GM18502 (cell line): ENCODE measurements around the gene SRP68.

Experiments used
- ATAC-seq: cut with Tn5 transposase; IDR thresholded peaks from one replicate; pipeline ENCODE4 v1.9.1; 2021; ENCODE audit warnings: mild to moderate bottlenecking; ENCODE audit not compliant: unreplicated experiment, poor library complexity

Gene SRP68

DNA sequence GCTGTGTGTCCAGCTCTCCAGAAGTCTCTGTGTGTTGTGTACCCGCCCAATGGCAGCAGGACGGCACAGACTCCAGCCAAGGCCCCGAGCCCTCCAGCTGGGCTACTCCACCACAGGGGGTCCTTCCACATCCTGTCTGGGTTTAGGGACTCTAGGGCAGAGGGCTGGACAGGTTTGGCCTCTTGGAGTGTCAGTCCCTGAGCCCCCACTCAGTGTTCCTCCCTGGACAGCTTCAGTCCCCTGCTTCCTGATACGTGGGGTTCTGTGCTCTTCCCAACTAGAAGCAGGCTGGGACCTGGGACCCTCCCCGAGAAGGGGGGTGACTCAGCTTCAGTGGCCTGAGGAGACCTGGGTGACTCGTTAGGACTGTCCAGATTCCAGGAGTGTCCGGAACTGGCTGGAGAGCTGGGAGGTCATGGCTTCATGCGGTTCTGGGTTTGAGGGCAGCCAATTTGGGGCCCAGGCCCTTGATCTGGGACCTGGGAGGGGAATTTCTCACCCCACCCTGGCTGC lies 67.5 kb downstream of the SRP68 start:
- no peak for ATAC-seq

DNA sequence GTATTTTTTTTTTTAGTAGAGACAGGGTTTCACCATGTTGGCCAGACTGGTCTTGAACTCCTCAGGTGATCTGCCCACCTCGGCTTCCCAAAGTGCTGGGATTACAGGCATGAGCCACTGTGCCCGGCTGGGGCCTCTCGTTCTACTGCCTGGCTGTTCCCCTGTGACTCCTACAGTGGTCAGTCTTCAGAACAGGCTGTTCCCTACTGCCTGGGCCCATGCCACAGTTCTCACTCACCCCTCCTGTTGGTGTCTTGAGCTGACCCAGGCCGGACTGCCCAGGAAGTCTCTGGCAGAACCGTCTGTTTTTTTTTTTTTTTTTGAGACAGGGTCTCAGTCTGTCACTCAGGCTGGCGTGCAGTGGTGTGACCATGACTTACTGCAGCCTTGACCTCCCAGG lies 68.4 kb downstream of the SRP68 start:
- ATAC-seq: no peak

DNA sequence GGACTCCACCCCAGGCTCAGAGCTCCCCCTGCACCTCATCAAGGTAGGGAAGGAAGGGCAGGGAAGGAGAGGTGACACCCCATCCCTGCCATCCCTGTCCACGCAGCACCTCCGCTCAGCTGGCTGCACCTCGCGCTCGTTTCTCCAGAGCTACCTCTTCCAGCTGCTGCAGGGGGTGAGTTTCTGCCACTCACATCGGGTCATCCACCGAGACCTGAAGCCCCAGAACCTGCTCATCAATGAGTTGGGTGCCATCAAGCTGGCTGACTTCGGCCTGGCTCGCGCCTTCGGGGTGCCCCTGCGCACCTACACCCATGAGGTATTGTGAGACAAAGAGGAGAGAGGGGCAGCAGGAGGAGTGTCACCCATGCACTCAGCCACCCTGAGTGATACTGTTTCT lies 70.2 kb downstream of the SRP68 start:
- ATAC-seq: no peak

DNA sequence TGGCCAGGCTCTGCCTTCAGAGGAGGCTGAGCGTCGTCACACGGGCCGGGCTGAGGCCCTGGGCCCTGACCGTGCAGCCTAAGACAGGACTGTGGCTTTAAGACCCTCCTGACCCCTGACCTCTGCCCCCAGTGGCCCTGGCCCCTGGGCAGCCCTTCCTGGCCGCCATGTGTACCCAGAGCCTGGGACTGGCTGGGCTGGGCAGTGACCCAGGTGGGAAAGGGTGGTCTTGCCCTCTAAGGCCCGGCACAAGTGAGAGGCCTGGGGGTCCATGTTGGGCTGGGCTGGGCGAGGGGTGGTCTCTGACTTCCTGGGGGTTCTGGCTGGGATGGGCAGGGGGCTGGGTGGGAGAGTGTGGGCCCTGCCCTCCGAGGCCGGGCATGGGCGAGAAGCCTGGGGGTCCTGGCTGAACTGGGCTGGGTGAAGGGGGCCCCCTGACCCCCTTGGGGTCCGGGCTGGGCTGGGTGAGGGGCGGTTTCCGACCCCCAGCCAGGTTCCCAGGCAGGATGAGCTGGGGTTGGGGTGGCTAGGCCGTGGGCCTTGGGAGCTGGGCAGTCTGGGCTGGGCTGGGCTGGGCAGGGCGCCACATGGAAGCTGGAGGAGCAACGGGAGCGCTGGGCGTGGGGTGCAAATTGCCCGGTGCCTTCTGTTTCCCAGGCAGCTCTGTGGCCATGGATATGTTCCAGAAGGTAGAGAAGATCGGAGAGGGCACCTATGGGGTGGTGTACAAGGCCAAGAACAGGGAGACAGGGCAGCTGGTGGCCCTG lies 71.4 kb downstream of the SRP68 start, which contains the start of gene CDK3:
TSS of gene CDK3 (plus strand) at position 101 of the 767 bp plus-strand sequence. CDS start at position 672, 571 bp downstream.
- ATAC-seq: no peak

DNA sequence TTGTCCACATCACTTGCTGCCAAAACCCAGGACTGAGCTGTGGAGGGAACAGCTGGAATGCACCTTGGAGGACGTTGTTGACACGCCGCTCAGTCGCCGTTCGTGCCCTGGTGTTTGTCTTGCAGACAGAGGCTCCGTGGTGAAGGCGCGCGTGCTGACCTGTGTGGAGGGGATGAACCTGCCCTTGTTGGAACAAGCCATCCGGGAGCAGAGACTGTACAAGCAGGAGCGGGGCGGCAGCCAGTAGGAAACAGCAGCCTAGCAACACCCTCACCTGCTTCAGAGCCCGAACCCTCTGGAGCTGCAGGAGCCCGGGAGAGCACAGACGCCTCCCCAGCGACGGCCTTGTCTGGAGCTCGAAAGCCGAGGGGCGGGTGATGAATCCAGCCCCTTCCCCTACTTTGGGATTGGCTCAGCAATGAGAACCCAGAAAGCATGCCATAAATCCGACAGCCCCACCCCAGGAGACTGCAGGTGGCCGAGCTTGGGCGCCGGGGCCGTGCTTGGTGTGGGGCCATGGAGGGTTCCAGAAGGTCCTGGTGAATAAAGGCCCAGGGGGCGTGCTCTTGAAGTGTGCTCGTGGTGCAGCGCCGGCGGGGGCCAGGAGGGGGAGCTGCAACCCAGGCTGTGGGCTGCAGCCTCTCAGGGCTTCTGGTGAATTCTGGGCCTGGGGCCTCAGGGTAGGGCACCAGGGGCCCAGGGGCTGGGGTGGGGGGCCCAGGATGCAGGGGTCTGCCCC lies 72.1 kb downstream of the SRP68 start:
- ATAC-seq: no peak

DNA sequence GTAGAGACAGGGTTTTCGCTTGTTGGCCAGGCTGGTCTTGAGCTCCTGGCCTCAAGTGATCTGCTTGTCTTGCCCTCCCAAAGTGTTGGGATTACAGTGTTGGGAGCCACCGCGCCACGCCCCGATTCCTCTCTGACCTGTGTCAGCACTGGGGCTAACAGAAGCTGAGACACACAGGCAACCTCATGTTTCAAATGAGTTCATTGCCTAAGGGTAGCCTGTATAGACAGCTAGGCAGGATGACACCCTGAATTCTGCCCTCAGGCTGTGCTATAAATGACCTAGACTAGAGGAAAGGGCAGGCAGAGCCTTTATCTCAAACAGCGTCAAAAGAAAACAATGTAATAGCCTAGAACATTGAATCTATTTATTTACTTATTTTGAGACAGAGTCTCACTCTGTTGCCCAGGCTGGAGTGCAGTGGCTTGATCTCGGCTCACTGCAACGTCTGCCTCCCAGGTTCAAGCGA lies 74.0 kb downstream of the SRP68 start:
- no peak for ATAC-seq

DNA sequence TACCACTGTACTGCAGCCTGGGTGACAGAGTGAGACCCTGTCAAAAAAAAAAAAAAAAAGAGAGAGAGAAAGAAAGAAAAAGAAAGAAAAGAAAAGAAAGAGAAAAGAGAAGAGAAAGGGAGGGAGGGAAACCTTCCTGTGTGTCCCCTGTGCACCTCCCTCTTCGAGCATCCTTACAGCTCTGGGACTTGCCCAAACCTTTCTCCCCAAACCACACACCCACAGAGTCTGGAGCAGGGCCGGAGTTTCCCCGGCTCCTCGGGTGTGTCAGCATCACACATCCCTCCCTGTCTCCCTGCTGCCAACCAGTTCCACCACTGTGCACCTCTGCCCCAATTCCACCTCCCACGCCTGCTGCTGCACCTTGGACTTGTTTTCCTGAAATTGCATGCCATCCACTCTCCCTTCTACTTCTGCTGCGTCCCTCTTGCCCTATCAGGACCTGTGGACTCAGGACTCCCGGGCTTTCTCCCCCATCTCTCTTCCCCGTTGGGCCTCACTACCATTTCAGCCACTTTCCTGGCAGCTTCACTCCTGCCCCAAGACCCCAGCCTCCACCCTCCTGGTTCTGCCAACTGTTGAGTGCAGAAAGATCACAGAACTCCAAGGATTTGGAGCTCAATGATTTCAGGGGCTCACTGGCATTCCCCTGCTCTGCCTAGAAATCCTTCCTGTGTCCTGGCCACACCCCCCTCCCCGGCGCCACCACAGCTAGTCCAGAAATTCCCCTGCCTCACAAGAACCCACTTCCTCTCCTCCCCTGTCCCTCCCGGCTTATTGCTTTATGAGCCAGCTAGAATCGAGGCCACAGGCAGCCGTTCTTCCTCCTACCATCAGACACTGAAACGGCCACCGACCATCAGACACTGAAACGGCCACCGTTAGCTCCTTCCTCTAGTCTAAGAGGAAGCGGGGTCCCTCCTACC lies 75.4 kb downstream of the SRP68 start:
- ATAC-seq: no peak

DNA sequence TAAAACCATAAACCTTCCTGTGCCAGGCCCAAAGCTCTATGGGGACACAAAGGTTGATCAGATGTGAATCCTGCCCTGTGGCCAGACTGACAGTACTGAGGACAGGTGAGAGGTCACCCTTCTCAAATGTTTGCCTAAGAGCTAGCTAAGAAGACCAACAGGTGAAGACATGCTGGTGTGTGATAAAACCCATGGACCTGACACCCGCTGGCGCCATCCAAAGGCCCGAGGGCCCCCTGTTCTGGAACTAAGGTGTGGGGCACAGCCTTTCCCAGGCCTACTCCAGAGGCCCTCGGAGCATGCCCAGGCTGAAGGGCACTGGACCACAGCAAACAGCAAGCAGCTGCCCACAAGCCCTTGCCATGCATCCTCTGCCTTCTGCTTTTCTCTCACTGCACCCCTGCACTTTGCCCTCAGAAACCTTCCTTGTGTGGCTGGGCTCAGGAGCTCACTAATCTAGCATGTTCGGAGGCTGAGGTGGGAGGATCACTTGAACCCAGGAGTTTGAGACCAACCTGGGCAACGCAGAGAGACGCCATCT lies 76.9 kb downstream of the SRP68 start:
- ATAC-seq: no peak

DNA sequence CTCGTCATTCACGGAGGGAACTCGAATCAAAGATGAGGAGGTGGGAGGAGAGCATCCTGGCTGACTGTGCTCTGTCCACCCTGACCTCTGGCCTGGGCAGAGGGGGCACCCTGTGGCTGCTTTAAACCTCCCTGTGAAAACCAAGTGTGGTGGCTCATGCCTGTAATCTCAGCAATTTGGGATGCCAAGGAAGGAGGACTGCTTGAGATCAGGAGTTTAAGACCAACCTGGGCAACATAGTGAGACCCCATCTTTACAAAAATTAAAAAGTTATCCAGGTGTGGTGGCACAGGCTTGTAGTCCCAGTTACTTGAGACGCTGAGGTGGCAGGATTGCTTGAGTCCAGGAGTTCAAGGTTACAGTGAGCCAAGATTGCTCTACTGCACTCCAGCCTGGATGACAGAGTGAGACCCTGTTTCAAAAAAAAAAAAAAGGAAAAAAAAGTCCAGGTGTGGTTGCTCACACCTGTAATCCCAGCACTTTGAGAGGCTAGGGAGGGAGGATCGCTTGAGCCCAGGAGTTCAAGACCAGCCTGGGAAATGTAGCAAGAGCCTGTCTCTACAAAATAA lies 77.4 kb downstream of the SRP68 start:
- no peak for ATAC-seq

DNA sequence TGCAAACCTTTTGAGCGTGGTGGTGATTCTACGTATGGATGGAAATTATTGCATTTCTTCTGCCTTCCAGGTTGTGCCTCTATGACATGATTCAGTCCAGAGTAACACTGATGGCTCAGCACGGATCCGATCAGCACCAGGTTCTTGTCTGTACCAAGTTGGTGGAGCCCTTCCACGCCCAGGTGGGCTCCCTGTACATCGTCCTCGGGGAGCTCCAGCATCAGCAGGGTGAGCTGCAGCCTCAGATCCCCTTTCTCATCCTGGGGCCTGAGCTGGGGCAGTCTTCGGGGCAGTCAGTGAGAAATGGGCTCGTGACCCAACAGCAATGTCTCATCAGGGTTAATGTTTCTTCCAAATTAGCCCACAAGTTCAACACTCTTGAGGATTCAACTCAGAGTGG lies 80.9 kb downstream of the SRP68 start:
- no peak for ATAC-seq
